Measurements from ENCODE around the gene EIF4G3. TPM values are rescaled to one million over a fixed set of nuclear protein-coding genes. Genes with fewer than 3 reads are reported as not detected.

Gene EIF4G3
- total RNA-seq, 2 donors from 2014 or later: 20.8 to 48.8 TPM

DNA sequence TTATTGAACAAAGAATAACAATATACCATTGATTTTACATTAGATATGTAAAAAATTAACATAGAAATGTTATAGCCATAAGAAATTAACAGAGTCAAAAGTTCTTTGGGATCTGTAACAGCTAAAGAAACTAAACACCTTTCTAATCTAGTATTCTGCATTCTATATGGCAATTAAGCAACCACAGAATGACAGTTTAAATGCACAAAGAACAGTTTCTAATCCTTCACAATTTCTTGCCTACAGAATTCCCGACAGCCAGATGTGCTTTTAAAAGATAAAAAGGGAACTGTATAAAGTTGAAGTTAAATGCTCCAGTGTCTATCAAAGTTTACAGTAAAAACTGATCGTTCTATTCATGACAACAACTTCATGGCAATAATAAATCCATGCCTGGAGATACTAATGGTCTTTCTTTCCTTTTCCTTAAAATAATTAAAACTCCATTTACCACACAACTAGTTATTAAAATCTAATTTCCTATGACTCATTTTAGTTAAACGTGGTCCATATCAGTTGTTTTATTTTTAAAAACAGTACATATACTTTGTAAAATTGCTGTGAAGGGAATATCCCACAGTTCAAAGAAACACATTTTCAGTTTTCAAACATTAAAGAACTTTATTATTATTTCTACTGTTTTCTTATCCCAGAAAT lies 110.2 kb downstream of the EIF4G3 start:
- Histone ChIP-seq H3K36me3 (replicated peaks in 1 of 2; ENCODE audit: insufficient read depth in 1 of 2, low read depth in 2 of 2) (no peaks in the 10 kb centered on the region), H3K4me1 (no peaks in the 10 kb centered on the region), H3K9me3 (no peaks in the 10 kb centered on the region), H3K27ac (no peak overlapping the region), H3K4me3 (no peak overlapping the region), H3K27me3 (no peaks in the 10 kb centered on the region)
- DNase-seq: no peak
- 42 to 56% methylated on average over 3 of the region's 3 CpGs for WGBS, 2 donors
- TF ChIP-seq POLR2A (IDR thresholded peaks at IDR 0.05): no peak
- TF ChIP-seq, protein P1, sequence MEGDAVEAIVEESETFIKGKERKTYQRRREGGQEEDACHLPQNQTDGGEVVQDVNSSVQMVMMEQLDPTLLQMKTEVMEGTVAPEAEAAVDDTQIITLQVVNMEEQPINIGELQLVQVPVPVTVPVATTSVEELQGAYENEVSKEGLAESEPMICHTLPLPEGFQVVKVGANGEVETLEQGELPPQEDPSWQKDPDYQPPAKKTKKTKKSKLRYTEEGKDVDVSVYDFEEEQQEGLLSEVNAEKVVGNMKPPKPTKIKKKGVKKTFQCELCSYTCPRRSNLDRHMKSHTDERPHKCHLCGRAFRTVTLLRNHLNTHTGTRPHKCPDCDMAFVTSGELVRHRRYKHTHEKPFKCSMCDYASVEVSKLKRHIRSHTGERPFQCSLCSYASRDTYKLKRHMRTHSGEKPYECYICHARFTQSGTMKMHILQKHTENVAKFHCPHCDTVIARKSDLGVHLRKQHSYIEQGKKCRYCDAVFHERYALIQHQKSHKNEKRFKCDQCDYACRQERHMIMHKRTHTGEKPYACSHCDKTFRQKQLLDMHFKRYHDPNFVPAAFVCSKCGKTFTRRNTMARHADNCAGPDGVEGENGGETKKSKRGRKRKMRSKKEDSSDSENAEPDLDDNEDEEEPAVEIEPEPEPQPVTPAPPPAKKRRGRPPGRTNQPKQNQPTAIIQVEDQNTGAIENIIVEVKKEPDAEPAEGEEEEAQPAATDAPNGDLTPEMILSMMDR (IDR thresholded peaks at IDR 0.05): no peak
- no peak for ATAC-seq
- intact Hi-C loops (cut with DNase I): no loop called here

DNA sequence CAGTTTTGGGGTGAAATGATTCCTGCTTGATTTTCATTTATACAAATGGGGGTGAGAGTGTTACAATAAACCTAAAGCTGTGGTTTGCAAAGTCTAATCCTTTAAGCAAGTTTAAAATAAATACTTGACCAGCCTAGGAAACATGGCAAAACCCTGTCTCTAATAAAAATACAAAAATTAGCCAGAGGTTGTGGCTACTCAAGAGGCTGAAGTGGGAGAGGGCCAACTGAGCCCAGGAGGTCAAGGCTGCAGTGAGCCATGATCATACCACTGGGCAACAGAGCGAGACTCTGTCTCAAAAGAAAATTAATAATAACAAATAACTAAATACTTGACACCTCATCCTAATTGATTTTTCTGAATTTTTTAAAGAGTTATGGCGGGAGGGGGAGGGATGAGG lies 110.8 kb downstream of the EIF4G3 start:
- Histone ChIP-seq H3K9me3 (no peaks in the 10 kb centered on the region), H3K4me3 (no peak overlapping the region), H3K27ac (no peak overlapping the region), H3K27me3 (no peaks in the 10 kb centered on the region), H3K4me1 (no peaks in the 10 kb centered on the region), H3K36me3 (replicated peaks in 1 of 2; ENCODE audit: insufficient read depth in 1 of 2, low read depth in 2 of 2) (no peaks in the 10 kb centered on the region)
- WGBS, 2 donors: 93 to 98% methylated on average over 2 of the region's 2 CpGs
- TF ChIP-seq, protein P1 (IDR thresholded peaks at IDR 0.05): no peak
- no peak for TF ChIP-seq POLR2A (IDR thresholded peaks at IDR 0.05)
- DNase-seq: no peak
- intact Hi-C loops (cut with DNase I): no loop called here
- ATAC-seq: no peak

DNA sequence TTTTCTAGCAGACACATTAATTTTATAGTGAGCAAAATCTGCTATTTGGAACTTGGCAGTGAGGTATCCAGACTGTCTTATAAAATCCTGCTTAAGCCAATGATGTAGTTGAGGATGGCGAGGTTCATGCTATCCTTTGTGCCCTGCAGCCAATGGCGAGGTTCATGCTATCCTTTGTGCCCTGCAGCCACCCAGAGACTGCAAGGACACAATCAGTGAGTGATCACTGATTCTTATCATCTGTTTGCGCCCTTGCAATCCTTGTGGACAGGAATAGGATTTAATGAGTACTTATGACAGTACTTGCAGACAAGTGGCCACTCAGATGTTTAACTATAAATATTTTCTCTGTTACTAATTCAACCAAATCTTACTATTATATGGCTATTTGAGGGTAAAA lies 112.6 kb downstream of the EIF4G3 start:
- intact Hi-C loops (cut with DNase I): no loop called here
- Histone ChIP-seq H3K27me3 (no peaks in the 10 kb centered on the region), H3K9me3 (no peaks in the 10 kb centered on the region), H3K36me3 (replicated peaks in 1 of 2; ENCODE audit: insufficient read depth in 1 of 2, low read depth in 2 of 2) (no peaks in the 10 kb centered on the region), H3K4me3 (no peak overlapping the region), H3K27ac (no peak overlapping the region), H3K4me1 (no peaks in the 10 kb centered on the region)
- WGBS, 2 donors: 94 to 100% methylated on average over 3 of the region's 3 CpGs
- ATAC-seq (no peak), DNase-seq (no peak)
- no peak for TF ChIP-seq POLR2A (IDR thresholded peaks at IDR 0.05)
- TF ChIP-seq, protein P1 (IDR thresholded peaks at IDR 0.05): no peak

DNA sequence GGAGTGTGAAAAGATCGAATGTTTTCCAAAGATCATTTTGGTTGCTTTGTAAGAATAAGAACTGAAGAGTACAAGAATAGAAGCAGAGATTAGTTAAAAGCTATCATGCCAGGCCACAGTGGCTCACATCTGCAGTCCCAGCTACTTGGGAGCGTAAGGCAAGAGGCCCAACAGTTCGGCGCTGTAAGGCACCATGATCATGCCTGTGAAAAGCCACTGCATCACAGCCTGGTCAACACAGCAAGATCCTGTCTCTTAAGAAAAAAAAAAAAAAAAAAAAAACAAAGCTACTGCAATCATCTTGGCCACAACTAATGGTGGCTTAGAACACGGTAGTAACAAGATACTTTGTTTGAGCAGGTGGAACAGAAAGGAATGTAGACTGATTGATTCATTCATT lies 116.2 kb downstream of the EIF4G3 start:
- Histone ChIP-seq H3K27ac (no peak overlapping the region), H3K4me3 (no peak overlapping the region), H3K9me3 (no peaks in the 10 kb centered on the region), H3K27me3 (no peaks in the 10 kb centered on the region), H3K4me1 (no peaks in the 10 kb centered on the region), H3K36me3 (replicated peaks in 1 of 2; ENCODE audit: insufficient read depth in 1 of 2, low read depth in 2 of 2) (no peaks in the 10 kb centered on the region)
- ATAC-seq (no peak), DNase-seq (no peak)
- 88 to 91% methylated on average over 5 of the region's 5 CpGs for WGBS, 2 donors
- intact Hi-C loops (cut with DNase I): no loop called here
- TF ChIP-seq POLR2A (IDR thresholded peaks at IDR 0.05): no peak
- TF ChIP-seq, protein P1 (IDR thresholded peaks at IDR 0.05): no peak

DNA sequence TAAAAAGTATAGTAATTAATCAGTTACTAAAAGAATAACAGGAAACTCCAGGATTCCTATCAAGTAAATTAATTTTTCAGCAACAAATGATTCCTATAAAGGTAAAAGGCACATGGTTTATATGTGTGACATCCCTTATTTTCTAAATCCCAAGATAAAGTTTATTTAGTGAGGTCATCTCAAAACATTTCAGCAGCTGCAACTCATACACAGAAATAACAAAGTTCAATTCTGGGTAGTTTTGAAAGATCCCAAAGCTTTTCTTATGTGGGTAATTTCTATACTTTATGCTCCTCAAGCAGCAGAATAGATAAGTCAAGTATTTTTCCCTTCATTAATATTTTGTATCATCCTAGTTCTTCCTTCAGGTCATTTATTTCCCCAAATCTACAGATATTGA lies 117.7 kb downstream of the EIF4G3 start:
- DNase-seq (no peak), ATAC-seq (no peak)
- Histone ChIP-seq H3K27me3 (no peaks in the 10 kb centered on the region), H3K4me3 (no peak overlapping the region), H3K36me3 (replicated peaks in 1 of 2; ENCODE audit: insufficient read depth in 1 of 2, low read depth in 2 of 2) (no peaks in the 10 kb centered on the region), H3K27ac (no peak overlapping the region), H3K4me1 (no peaks in the 10 kb centered on the region), H3K9me3 (no peaks in the 10 kb centered on the region)
- TF ChIP-seq POLR2A (IDR thresholded peaks at IDR 0.05): no peak
- TF ChIP-seq, protein P1 (IDR thresholded peaks at IDR 0.05): no peak
- intact Hi-C loops (cut with DNase I): no loop called here
